ENCODE measurements around the gene FHL3. TPM values are rescaled to one million over a fixed set of nuclear protein-coding genes. Genes with fewer than 3 reads are reported as not detected.
"Not testable (repeated sequence)": the region's sequence is repeated elsewhere in the genome, so short reads cannot be mapped to it uniquely, and the experiment has no call there.

FHL3 gene
- polyA plus RNA-seq, 3 donors, result 11.0 to 16.3 (median 14.1) TPM

GRCh38 chr1:38039331-38040088 is 34.2 kb upstream of the FHL3 start:
- WGBS, 3 donors, result 83 to 90% (median 87%) methylated on average over 17 of the region's 17 CpGs
- H3K27ac ChIP-seq (ENCODE audit: low read depth, low read length), result no peak overlapping the region

- no peak overlapping the region for H3K27ac ChIP-seq (ENCODE audit: low read depth, low read length)
- 63 to 80% (median 74%) methylated on average over 10 of the region's 10 CpGs for WGBS, 3 donors
Observed at GRCh38 chr1:38038861-38039260, 33.5 kb upstream of the FHL3 start.

- 43 to 64% (median 50%) methylated on average over 5 of the region's 5 CpGs for WGBS, 3 donors
- no peak overlapping the region for H3K27ac ChIP-seq (ENCODE audit: low read depth, low read length)
Observed at GRCh38 chr1:38037221-38037939, 32.1 kb upstream of the FHL3 start.

- H3K27ac ChIP-seq (ENCODE audit: low read depth, low read length), result no peak overlapping the region
- WGBS, 3 donors, result 91 to 92% (median 92%) methylated on average over 13 of the region's 13 CpGs
Observed at GRCh38 chr1:38034871-38035270, 29.6 kb upstream of the FHL3 start.

GRCh38 chr1:38032992-38033391 is 27.7 kb upstream of the FHL3 start:
- H3K27ac ChIP-seq (ENCODE audit: low read depth, low read length), result not testable (repeated sequence)
- 93 to 100% (median 95%) methylated on average over 2 of the region's 2 CpGs for WGBS, 3 donors

GRCh38 chr1:38031513-38031866 is 26.2 kb upstream of the FHL3 start:
- 58 to 83% (median 71%) methylated on average over 4 of the region's 4 CpGs for WGBS, 3 donors
- H3K27ac ChIP-seq (ENCODE audit: low read depth, low read length), result no peak overlapping the region

- 59 to 76% (median 73%) methylated on average over 17 of the region's 17 CpGs for WGBS, 3 donors
- no peak overlapping the region for H3K27ac ChIP-seq (ENCODE audit: low read depth, low read length)
Observed at GRCh38 chr1:38030596-38031512, 25.5 kb upstream of the FHL3 start.

- H3K27ac ChIP-seq (ENCODE audit: low read depth, low read length), result no peak overlapping the region
- WGBS, 3 donors, result 10 to 11% (median 11%) methylated on average over 12 of the region's 12 CpGs
Observed at GRCh38 chr1:38029685-38030511, 24.6 kb upstream of the FHL3 start.

- whole genome bisulfite sequencing, 3 donors, result 23 to 42% (median 37%) methylated on average over 23 of the region's 23 CpGs
Observed at GRCh38 chr1:38029081-38029681, 23.9 kb upstream of the FHL3 start.

GRCh38 chr1:38028671-38029070 is 23.4 kb upstream of the FHL3 start:
- WGBS, 3 donors, result 73 to 92% (median 76%) methylated on average over 2 of the region's 2 CpGs
- H3K27ac ChIP-seq (ENCODE audit: low read depth, low read length), result no peak overlapping the region

More at GRCh38 chr1:38029081-38029681, 23.9 kb upstream of the FHL3 start:
- no peak overlapping the region for H3K27ac ChIP-seq (ENCODE audit: low read depth, low read length)

- H3K27ac ChIP-seq (ENCODE audit: low read depth, low read length), result no peak overlapping the region
Observed at GRCh38 chr1:38028105-38028591, 22.8 kb upstream of the FHL3 start.

GRCh38 chr1:38027201-38028104 is 22.1 kb upstream of the FHL3 start:
- WGBS, 3 donors, result 86 to 89% (median 87%) methylated on average over 18 to 19 of the region's 19 CpGs
- no peak overlapping the region for H3K27ac ChIP-seq (ENCODE audit: low read depth, low read length)

More at GRCh38 chr1:38028105-38028591, 22.8 kb upstream of the FHL3 start:
- WGBS, 3 donors, result 74 to 84% (median 75%) methylated on average over 3 of the region's 3 CpGs

GRCh38 chr1:38026592-38027200 is 21.4 kb upstream of the FHL3 start:
- no peak overlapping the region for H3K27ac ChIP-seq (ENCODE audit: low read depth, low read length)
- 75 to 80% (median 77%) methylated on average over 8 of the region's 8 CpGs for WGBS, 3 donors

GRCh38 chr1:38025664-38026063 is 20.4 kb upstream of the FHL3 start:
- 90 to 92% (median 91%) methylated on average over 6 of the region's 6 CpGs for WGBS, 3 donors
- no peak overlapping the region for H3K27ac ChIP-seq (ENCODE audit: low read depth, low read length)

- WGBS, 3 donors, result 91 to 100% (median 97%) methylated on average over 2 of the region's 2 CpGs
- no peak overlapping the region for H3K27ac ChIP-seq (ENCODE audit: low read depth, low read length)
Observed at GRCh38 chr1:38025233-38025632, 19.9 kb upstream of the FHL3 start.

GRCh38 chr1:38022810-38023209 is 17.5 kb upstream of the FHL3 start:
- H3K27ac ChIP-seq (ENCODE audit: low read depth, low read length), result no peak overlapping the region
- WGBS, 3 donors, result 86 to 93% (median 89%) methylated on average over 3 of the region's 3 CpGs
